GM19395 (cell line): ENCODE measurements around the gene LRRC28.
"Not testable (repeated sequence)": the region's sequence is repeated elsewhere in the genome, so short reads cannot be mapped to it uniquely, and the experiment has no call there.

Experiments used
- ATAC-seq: cut with Tn5 transposase; IDR thresholded peaks from one replicate; pipeline ENCODE4 v1.9.1; 2021; ENCODE audit warnings: mild to moderate bottlenecking, moderate library complexity; ENCODE audit not compliant: unreplicated experiment

The LRRC28 gene

GRCh38 chr15:99250857-99251841 lies at the start of gene LRRC28:
Gene LRRC28, plus strand, starts transcription at chr15:99251481. Its CDS starts 4,477 bp downstream, at chr15:99255958.
- ATAC-seq, result peak; percentile 92

GRCh38 chr15:99202176-99202552 lies 49.1 kb upstream of the LRRC28 start:
- ATAC-seq, result no peak

GRCh38 chr15:99207672-99208071 lies 43.6 kb upstream of the LRRC28 start:
- no peak for ATAC-seq

- ATAC-seq, result no peak
These were observed 42.0 kb upstream of the LRRC28 start for GRCh38 chr15:99209326-99209725.

GRCh38 chr15:99210334-99210733 lies 40.9 kb upstream of the LRRC28 start:
- no peak for ATAC-seq

- no peak for ATAC-seq
These were observed 39.4 kb upstream of the LRRC28 start for GRCh38 chr15:99211926-99212325.

- ATAC-seq, result no peak
These were observed 38.9 kb upstream of the LRRC28 start for GRCh38 chr15:99212406-99212805.

GRCh38 chr15:99213187-99213811 lies 38.0 kb upstream of the LRRC28 start:
- peak; percentile 96 for ATAC-seq

- ATAC-seq, result no peak
These were observed 26.7 kb upstream of the LRRC28 start for GRCh38 chr15:99224372-99225214.

- ATAC-seq, result no peak
These were observed 24.5 kb upstream of the LRRC28 start for GRCh38 chr15:99226802-99227201.

- ATAC-seq, result no peak
These were observed 23.0 kb upstream of the LRRC28 start for GRCh38 chr15:99228120-99228770.

- ATAC-seq, result no peak
These were observed 20.4 kb upstream of the LRRC28 start for GRCh38 chr15:99230867-99231266.

GRCh38 chr15:99232740-99233139 lies 18.5 kb upstream of the LRRC28 start:
- ATAC-seq, result no peak

- ATAC-seq, result not testable (repeated sequence)
These were observed 17.1 kb upstream of the LRRC28 start for GRCh38 chr15:99234160-99234559.

- no peak for ATAC-seq
These were observed 12.4 kb upstream of the LRRC28 start for GRCh38 chr15:99238849-99239248.

- ATAC-seq, result peak; percentile 93
These were observed 11.6 kb upstream of the LRRC28 start for GRCh38 chr15:99239545-99240198.

GRCh38 chr15:99241752-99242151 lies 9.5 kb upstream of the LRRC28 start:
- ATAC-seq, result no peak

GRCh38 chr15:99244306-99244705 lies 7.0 kb upstream of the LRRC28 start:
- no peak for ATAC-seq

- ATAC-seq, result no peak
These were observed 4.2 kb upstream of the LRRC28 start for GRCh38 chr15:99247062-99247461.
